H1 (cell line): ENCODE results near the gene TMEM178B. TPM values are rescaled to one million over a fixed set of nuclear protein-coding genes. Genes with fewer than 3 reads are reported as not detected.
A peak's percentile ranks its signal among the peaks of the same experiment; 100 is the strongest.

Experiments used
- CTCF ChIA-PET: fragments of 300-600 bp; sonication (Branson Sonifier 250); formaldehyde crosslinking; loops from one replicate; lab custom pipeline; 2021; ENCODE audit not compliant: partially characterized antibody; lab: Charles Lee
- POLR2A ChIA-PET: fragments of 300-600 bp; sonication (Branson Sonifier 250); formaldehyde crosslinking; loops from one replicate; lab custom pipeline; 2021; ENCODE audit warnings: inconsistent platforms; ENCODE audit not compliant: partially characterized antibody; lab: Charles Lee
- DNase-seq, 2 experiments: peaks; one replicate each; pipeline versions ENCODE4 v3.0.0 to v3.0.0-alpha.2; 2010 to 2022; ENCODE audit warnings: low spot score in 2 of 2, low read depth in 1 of 2, mixed read lengths in 1 of 2
- FAIRE-seq: peaks from 2 replicates; lab custom pipeline; 2011; peaks lifted over from hg19 to GRCh38; lab: Jason Lieb, UNC
- H2AFZ ChIP-seq: 2 replicates; pipeline ENCODE4 v1.8.1; 2012; ENCODE audit warnings: low read length, inconsistent platforms
- H2AK5ac ChIP-seq: 2 replicates; pipeline ENCODE4 v1.6.1; 2013; ENCODE audit warnings: low read depth, low read length
- H2BK120ac ChIP-seq: replicated peaks from 2 replicates; pipeline ENCODE3; 2013; ENCODE audit warnings: low read depth, low read length, inconsistent platforms
- H2BK12ac ChIP-seq: 2 replicates; pipeline ENCODE4 v1.6.1; 2013; ENCODE audit warnings: low read depth, low read length
- H2BK15ac ChIP-seq: 2 replicates; pipeline ENCODE4 v1.6.1; 2013; ENCODE audit warnings: low read length
- H2BK20ac ChIP-seq: 2 replicates; pipeline ENCODE4 v1.6.1; 2013; ENCODE audit warnings: low read length
- H2BK5ac ChIP-seq: 2 replicates; pipeline ENCODE4 v1.6.1; 2013; ENCODE audit warnings: low read depth, low read length
- H3K14ac ChIP-seq: 2 replicates; pipeline ENCODE4 v1.6.1; 2013; ENCODE audit warnings: inconsistent platforms; ENCODE audit not compliant: insufficient read length
- H3K18ac ChIP-seq: 2 replicates; pipeline ENCODE4 v1.6.1; 2013; ENCODE audit warnings: low read length; ENCODE audit errors: extremely low read depth
- H3K23ac ChIP-seq: 2 replicates; pipeline ENCODE4 v1.6.1; 2013; ENCODE audit warnings: inconsistent platforms; ENCODE audit not compliant: insufficient read length
- H3K23me2 ChIP-seq: 2 replicates; pipeline ENCODE4 v1.6.1; 2013; ENCODE audit warnings: low read depth, low read length
- H3K27ac ChIP-seq: 2 replicates; pipeline ENCODE4 v1.6.1; 2011; ENCODE audit warnings: low read depth, low read length, inconsistent platforms
- H3K27me3 ChIP-seq, 4 experiments: replicated peaks in 1 of 4; 1 replicate in 1 of 4; 2 replicates in 3 of 4; pipeline versions ENCODE4 v1.6.1 to v1.8.1; 2011 to 2013; ENCODE audit warnings: low read length in 3 of 4, mild to moderate bottlenecking in 3 of 4, inconsistent platforms in 2 of 4, mixed read lengths in 2 of 4, moderate library complexity in 1 of 4; ENCODE audit not compliant: control insufficient read depth in 3 of 4, insufficient read depth in 3 of 4; ENCODE audit errors: extremely low read depth in 1 of 4
- H3K36me3 ChIP-seq, 4 experiments: 2 replicates each; pipeline versions ENCODE4 v1.6.1 to v1.8.1; 2011 to 2013; ENCODE audit warnings: mild to moderate bottlenecking in 4 of 4, low read length in 3 of 4, moderate library complexity in 2 of 4, control low read depth in 1 of 4, inconsistent platforms in 1 of 4; ENCODE audit not compliant: insufficient read depth in 4 of 4, control insufficient read depth in 2 of 4
- H3K4ac ChIP-seq: replicated peaks from 2 replicates; pipeline ENCODE3; 2013; ENCODE audit warnings: low read length, low read depth, mixed read lengths, inconsistent platforms; ENCODE audit not compliant: insufficient read length
- H3K4me1 ChIP-seq, 4 experiments: replicated peaks in 1 of 4; 1 replicate in 1 of 4; 2 replicates in 3 of 4; pipeline versions ENCODE4 v1.6.1 to v1.8.1; 2011 to 2013; ENCODE audit warnings: low read length in 3 of 4, inconsistent platforms in 2 of 4, mixed read lengths in 1 of 4; ENCODE audit not compliant: insufficient read depth in 4 of 4, control insufficient read depth in 3 of 4
- H3K4me2 ChIP-seq, 2 experiments: 2 replicates each; pipeline versions ENCODE4 v1.6.1 to v1.8.1; 2011 to 2013; ENCODE audit warnings: low read depth in 2 of 2, low read length in 2 of 2, control low read depth in 1 of 2, inconsistent platforms in 1 of 2, mild to moderate bottlenecking in 1 of 2; ENCODE audit not compliant: insufficient read depth in 1 of 2
- H3K4me3 ChIP-seq, 4 experiments: fragments of 200-600, 300-600 bp in 1 of 4; sonication (generic), shearing (Covaris generic), sonication (Bioruptor Twin) in 1 of 4; 2 replicates each; pipeline versions ENCODE4 v1.5.1 to v1.8.1; 2011 to 2016; ENCODE audit warnings: low read length in 4 of 4, low read depth in 3 of 4, control low read depth in 2 of 4, inconsistent platforms in 2 of 4, mild to moderate bottlenecking in 2 of 4, mixed read lengths in 1 of 4, moderate library complexity in 1 of 4; ENCODE audit not compliant: insufficient read depth in 2 of 4; ENCODE audit errors: extremely low read depth in 1 of 4
- H3K56ac ChIP-seq: replicated peaks from 2 replicates; pipeline ENCODE3; 2013; ENCODE audit warnings: low read depth, mild to moderate bottlenecking, mixed read lengths, low read length, inconsistent platforms; ENCODE audit not compliant: insufficient read length
- H3K79me1 ChIP-seq: 2 replicates; pipeline ENCODE4 v1.6.1; 2013; ENCODE audit warnings: low read depth, low read length, control low read depth
- H3K79me2 ChIP-seq, 2 experiments: 2 replicates each; pipeline versions ENCODE4 v1.6.1 to v1.8.1; 2012 to 2013; ENCODE audit warnings: low read length in 2 of 2, mild to moderate bottlenecking in 2 of 2, inconsistent platforms in 1 of 2; ENCODE audit not compliant: insufficient read depth in 2 of 2, control insufficient read depth in 1 of 2
- H3K9ac ChIP-seq, 4 experiments: replicated peaks in 1 of 4; 1 replicate in 1 of 4; 2 replicates in 3 of 4; pipeline versions ENCODE4 v1.6.1 to v1.8.1; 2011 to 2013; ENCODE audit warnings: low read depth in 3 of 4, low read length in 3 of 4, control low read depth in 2 of 4, mild to moderate bottlenecking in 2 of 4, moderate library complexity in 2 of 4, inconsistent platforms in 1 of 4; ENCODE audit errors: extremely low read depth in 1 of 4
- H3K9me3 ChIP-seq, 2 experiments: 2 replicates each; pipeline versions ENCODE4 v1.6.1 to v1.8.1; 2012 to 2013; ENCODE audit warnings: mild to moderate bottlenecking in 2 of 2, moderate library complexity in 2 of 2, control low read depth in 1 of 2, inconsistent platforms in 1 of 2, low read depth in 1 of 2, low read length in 1 of 2, mixed read lengths in 1 of 2; ENCODE audit not compliant: insufficient read depth in 2 of 2
- H4K20me1 ChIP-seq, 2 experiments: replicated peaks in 1 of 2; 2 replicates each; pipeline versions ENCODE3 to v1.8.1; 2011 to 2013; ENCODE audit warnings: inconsistent platforms in 2 of 2, low read length in 2 of 2, mild to moderate bottlenecking in 1 of 2; ENCODE audit not compliant: insufficient read depth in 2 of 2, control insufficient read depth in 1 of 2
- H4K5ac ChIP-seq: 2 replicates; pipeline ENCODE4 v1.6.1; 2013; ENCODE audit warnings: low read length, low read depth, mixed read lengths, inconsistent platforms; ENCODE audit not compliant: insufficient read length
- H4K8ac ChIP-seq: 2 replicates; pipeline ENCODE4 v1.8.0; 2013; ENCODE audit warnings: mild to moderate bottlenecking, moderate library complexity, low read length, inconsistent platforms; ENCODE audit not compliant: insufficient read depth; ENCODE audit errors: extremely low read depth
- H4K91ac ChIP-seq: replicated peaks from 2 replicates; pipeline ENCODE3; 2013; ENCODE audit warnings: low read length, mixed read lengths, inconsistent platforms; ENCODE audit not compliant: insufficient read length
- ASH2L ChIP-seq: fragments of 200-600, 300-600 bp; sonication (generic); IDR thresholded peaks from one replicate; pipeline ENCODE4 v1.7.1; 2017; ENCODE audit warnings: low read length
- ATF3 ChIP-seq: IDR thresholded peaks from 2 replicates; pipeline ENCODE4 v1.6.1; 2011; ENCODE audit warnings: low read depth, mild to moderate bottlenecking, low read length; ENCODE audit not compliant: insufficient read depth
- CREB1 ChIP-seq: IDR thresholded peaks from 2 replicates; pipeline ENCODE4 v1.6.1; 2012; ENCODE audit warnings: inconsistent platforms
- CTBP2 ChIP-seq: IDR thresholded peaks from 2 replicates; pipeline ENCODE4 v1.7.0; 2011; ENCODE audit warnings: borderline replicate concordance, mild to moderate bottlenecking, moderate library complexity, mixed read lengths, low read length; ENCODE audit not compliant: insufficient read depth, insufficient read length
- EGR1 ChIP-seq: IDR thresholded peaks from 2 replicates; pipeline ENCODE4 v1.6.1; 2011; ENCODE audit warnings: low read depth, low read length, borderline replicate concordance
- KDM5A ChIP-seq: fragments of 200-600 bp; IDR thresholded peaks from 2 replicates; pipeline ENCODE4 v1.7.1; 2012; ENCODE audit warnings: mild to moderate bottlenecking, low read length, inconsistent platforms, mixed read lengths
- MAFK ChIP-seq: IDR thresholded peaks from 2 replicates; pipeline ENCODE4 v1.6.1; 2012; ENCODE audit warnings: low read depth, mild to moderate bottlenecking, improper control_type of control experiment, low read length
- NANOG ChIP-seq: IDR thresholded peaks from 2 replicates; pipeline ENCODE4 v1.6.1; 2011; ENCODE audit warnings: low read length, low read depth, mild to moderate bottlenecking, inconsistent platforms; ENCODE audit not compliant: insufficient read depth, poor library complexity, severe bottlenecking
- NRF1 ChIP-seq: IDR thresholded peaks from 2 replicates; pipeline ENCODE4 v1.6.1; 2011; ENCODE audit warnings: mild to moderate bottlenecking, low read depth, low read length, improper control_type of control experiment
- RBBP5 ChIP-seq: IDR thresholded peaks from 2 replicates; pipeline ENCODE4 v1.7.1; 2012; ENCODE audit warnings: low read depth, mild to moderate bottlenecking, inconsistent platforms, low read length, moderate library complexity, borderline replicate concordance
- SIX5 ChIP-seq: IDR thresholded peaks from 2 replicates; pipeline ENCODE4 v1.6.1; 2011; ENCODE audit warnings: mild to moderate bottlenecking, low read depth, low read length
- SUZ12 ChIP-seq: fragments of 200-600 bp; sonication (generic); IDR thresholded peaks from 2 replicates; pipeline ENCODE4 v1.6.1; 2012; ENCODE audit warnings: mild to moderate bottlenecking, inconsistent platforms, low read length, moderate library complexity, mixed read lengths
- TBP ChIP-seq: IDR thresholded peaks from 2 replicates; pipeline ENCODE4 v1.6.1; 2011; ENCODE audit warnings: low read depth, low read length, improper control_type of control experiment
- TCF12 ChIP-seq: IDR thresholded peaks from 2 replicates; pipeline ENCODE4 v1.6.1; 2011; ENCODE audit warnings: low read depth, mild to moderate bottlenecking, low read length
- YY1 ChIP-seq: IDR thresholded peaks from 2 replicates; pipeline ENCODE4 v1.6.1; 2011; ENCODE audit warnings: low read depth, mild to moderate bottlenecking, low read length
- WGBS, 2 experiments: shearing (Covaris generic) in 1 of 2; methylation state at CpG; one replicate each; pipeline versions ENCODE4 v1.1.6 to v1.1.7; 2013 to 2015; ENCODE audit warnings: low lambda C conversion rate in 2 of 2, mixed read lengths in 2 of 2, inconsistent platforms in 1 of 2, low coverage in 1 of 2, missing lambda C conversion rate in 1 of 2; ENCODE audit not compliant: insufficient replicate concordance in 2 of 2, insufficient coverage in 1 of 2, insufficient read length in 1 of 2; ENCODE audit errors: extremely low coverage in 1 of 2, missing lambda C conversion rate in 1 of 2; 5-methylcytosine and 5-hydroxymethylcytosine counted together
- polyA plus RNA-seq, 7 experiments: library from polyadenylated mRNA; depleted of rRNA in 3 of 7; stranded (reverse) in 5 of 7; unstranded in 2 of 7; fragments of >200 nt in 5 of 7; fragments of 200-250 nt in 2 of 7; gene quantifications; 1 replicate in 5 of 7; 2 replicates in 1 of 7; 4 replicates in 1 of 7; pipeline versions ENCODE4 v1.2.1 to v1.2.3, GENCODE V29; 2011 to 2013; ENCODE audit warnings: missing spikeins in 2 of 7, mixed read lengths in 2 of 7
- total RNA-seq: library from RNA; stranded (reverse); fragmentation: NEBNext Ultra II Directional; extraction: Animal tissue kit (Norgen Biotek cat#: 25700); gene quantifications from 2 replicates; pipeline ENCODE4 v1.2.1, GENCODE V29; 2021

The TMEM178B gene
- total and polyA plus RNA-seq, 2 of the 8 experiments (the other 6 are each of a cell fraction or from before 2014, with no cell fraction given) = 5.3 to 18.1 TPM

GRCh38 chr7:141181812-141182211 is 107.9 kb downstream of the TMEM178B start:
- CTCF ChIA-PET = no interaction called here
- 98% methylated on average over 4 of the region's 4 CpGs; no CpG with 5 or more reads in 1 of the 2 experiments for WGBS, 2 experiments
- TF ChIP-seq ASH2L (no peak), TBP (no peak), KDM5A (no peak), MAFK (no peak), SIX5 (no peak), ATF3 (no peak), CTBP2 (no peak), CREB1 (no peak), RBBP5 (no peak), NRF1 (no peak), NANOG (no peak), EGR1 (no peak), YY1 (no peak), TCF12 (no peak), SUZ12 (no peak)

More at GRCh38 chr7:141181812-141182211, 107.9 kb downstream of the TMEM178B start:
- H3K4me1 ChIP-seq = no peaks in the 10 kb centered on the region; a peak in 1 of 7 replicates
- no peak overlapping the region for H2BK12ac ChIP-seq
- no peak overlapping the region for H3K14ac ChIP-seq
- no peak overlapping the region for H2AFZ ChIP-seq
- H2AK5ac ChIP-seq = no peak overlapping the region
- no peak overlapping the region for H3K18ac ChIP-seq
- H3K36me3 ChIP-seq = no peaks in the 10 kb centered on the region
- H3K27ac ChIP-seq = no peak overlapping the region
- no peaks in the 10 kb centered on the region; the same call in 1 of the 2 replicates for H3K79me1 ChIP-seq
- no peak overlapping the region for H2BK5ac ChIP-seq
- H2BK15ac ChIP-seq = no peak overlapping the region
- H2BK120ac ChIP-seq = no peak overlapping the region
- no peak overlapping the region for H3K4me2 ChIP-seq
- H4K5ac ChIP-seq = no peak overlapping the region
- no peak overlapping the region for H3K23ac ChIP-seq
- POLR2A ChIA-PET = interaction anchor here (0.8 kb wide), 1 partner anchor 14 kb away, joined by 3 read pairs; no protein-coding TSS in a partner anchor
- FAIRE-seq (no peak), DNase-seq (no peak)
- no peak overlapping the region for H3K4me3 ChIP-seq
- H3K27me3 ChIP-seq = no peaks in the 10 kb centered on the region
- no peak overlapping the region for H2BK20ac ChIP-seq
- H3K56ac ChIP-seq = no peak overlapping the region
- H3K9me3 ChIP-seq = no peaks in the 10 kb centered on the region
- no peak overlapping the region for H4K91ac ChIP-seq
- H3K23me2 ChIP-seq = peaks cover 2% of the 10 kb centered on the region; the same call in 1 of the 2 replicates
- no peaks in the 10 kb centered on the region; a peak in 1 of 4 replicates for H3K79me2 ChIP-seq
- H4K8ac ChIP-seq = 0 out of 2 replicates have a peak overlapping the region, but pooled peaks have one; percentile 35
- H3K9ac ChIP-seq = no peak overlapping the region
- H4K20me1 ChIP-seq = peaks cover 0 to 2% of the 10 kb centered on the region in 2 experiments
- H3K4ac ChIP-seq = no peak overlapping the region
